Activated CD8-positive, alpha-beta memory T cell treated with anti-CD3 and anti-CD28 coated beads, Interleukin-2, amount 50 U/mL, for 24 hours (primary cell): Measurements from ENCODE around the gene ECM1.

Experiments used
- DNase-seq: peaks from one replicate; pipeline ENCODE4 v3.0.0-alpha.2; 2020; ENCODE audit errors: extremely low read depth

ECM1 gene

DNA sequence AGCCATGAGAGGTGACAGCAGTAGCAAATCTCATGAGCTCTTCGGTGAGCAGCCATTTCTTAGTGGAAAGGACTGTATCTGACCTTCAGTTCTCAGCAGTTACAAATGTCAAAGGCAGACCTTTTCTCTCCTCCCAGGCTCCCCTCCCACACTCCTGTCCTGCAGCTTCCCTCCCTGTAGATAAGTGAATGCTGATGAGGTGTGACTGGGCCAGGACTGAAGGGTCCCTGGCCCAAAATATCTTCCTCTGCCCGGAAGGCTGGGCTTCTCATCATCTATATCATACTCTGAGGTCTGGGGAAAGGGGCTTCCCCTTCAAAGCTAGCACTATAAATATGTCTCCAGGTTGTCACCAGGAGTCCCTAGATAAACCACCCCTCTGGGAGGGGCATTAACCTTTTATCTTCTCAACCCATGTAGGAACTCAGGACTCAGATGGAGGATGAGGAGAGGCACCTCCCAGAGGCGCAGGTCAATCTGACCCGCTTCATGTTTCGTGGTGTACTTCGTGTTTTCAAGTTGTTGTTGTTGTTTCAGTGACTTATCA is 37.6 kb downstream of the ECM1 start:
- DNase-seq = no peak

GRCh38 chr1:150546294-150546937 is 38.5 kb downstream of the ECM1 start:
- no peak for DNase-seq

DNA sequence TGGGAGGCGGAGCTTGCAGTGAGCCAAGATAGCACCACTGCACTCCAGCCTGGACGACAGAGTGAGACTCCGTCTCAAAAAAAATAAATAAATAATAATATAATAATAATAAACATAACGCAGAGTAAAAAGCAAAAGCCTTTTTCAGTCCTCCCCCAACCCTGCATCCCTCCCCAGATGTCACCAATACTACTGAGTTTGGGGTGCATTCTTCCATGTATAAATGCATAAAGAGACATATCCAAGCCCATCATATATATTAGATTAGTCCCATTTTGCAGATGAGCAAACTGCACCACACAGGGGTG is 40.4 kb downstream of the ECM1 start:
- no peak for DNase-seq

GRCh38 chr1:150548632-150549495 is 41.0 kb downstream of the ECM1 start, which contains the start of gene ADAMTSL4:
ADAMTSL4 (plus strand) TSS chr1:150549408; CDS start chr1:150552289, 2,881 bp downstream.
- no peak for DNase-seq

DNA sequence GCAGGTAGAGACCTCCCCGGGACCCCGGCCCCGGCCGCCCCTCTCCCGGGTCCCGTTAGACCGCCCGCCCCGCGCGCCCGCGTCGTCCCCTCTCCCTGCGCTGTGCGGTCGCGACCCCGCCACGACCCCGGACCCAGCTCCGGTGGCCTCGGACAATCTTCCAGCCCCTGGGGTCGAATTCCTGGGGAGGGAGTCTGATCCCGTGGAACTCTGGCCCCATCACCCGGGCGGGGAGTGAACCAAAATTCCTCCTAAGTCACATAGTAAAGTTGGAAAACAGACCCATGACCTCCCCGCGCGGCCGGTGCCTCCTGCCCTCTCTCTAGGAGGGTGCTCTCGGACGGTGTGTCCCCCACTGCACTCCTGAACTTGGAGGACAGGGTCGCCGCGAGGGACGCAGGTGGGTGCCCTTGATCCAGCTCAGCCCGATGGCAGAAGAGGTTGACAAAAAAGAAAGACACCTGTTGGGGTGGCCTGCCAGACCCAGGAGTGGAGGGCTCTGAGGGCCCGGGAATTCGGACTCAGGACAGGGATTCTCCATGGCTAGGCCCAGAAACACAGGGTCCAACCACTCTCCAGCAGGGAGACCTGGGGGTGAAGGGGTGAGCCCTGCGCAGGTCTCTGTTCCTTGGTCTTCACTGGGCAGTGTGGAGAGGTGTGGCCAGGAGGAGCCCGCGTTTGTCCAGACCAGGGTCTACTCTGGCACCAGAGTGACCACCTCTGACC is 41.8 kb downstream of the ECM1 start:
- DNase-seq = no peak

- DNase-seq = no peak
Measured at GRCh38 chr1:150550222-150551050, 42.5 kb downstream of the ECM1 start.

GRCh38 chr1:150551051-150551783 is 43.3 kb downstream of the ECM1 start:
- DNase-seq = no peak

DNA sequence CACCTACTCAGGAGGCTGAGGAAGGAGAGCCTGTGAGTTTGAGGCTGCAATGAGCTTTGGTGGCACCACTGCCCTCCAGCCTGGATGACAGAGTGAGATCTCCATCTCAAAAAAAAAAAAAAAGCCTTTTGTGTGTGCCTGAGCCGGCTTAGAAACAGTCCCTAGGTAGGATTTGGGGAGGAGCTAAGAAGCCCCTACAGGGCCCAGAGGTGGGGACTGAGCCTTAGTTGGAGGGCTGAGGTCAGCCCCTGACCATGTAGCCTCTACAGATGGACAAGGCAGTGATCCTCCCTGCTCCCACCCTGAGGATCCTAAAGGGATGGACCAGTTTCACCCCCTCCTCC is 43.8 kb downstream of the ECM1 start:
- DNase-seq = no peak

- DNase-seq = no peak
Measured at GRCh38 chr1:150552128-150552910, 44.4 kb downstream of the ECM1 start.

GRCh38 chr1:150552911-150553289 is 45.0 kb downstream of the ECM1 start:
- DNase-seq = no peak

DNA sequence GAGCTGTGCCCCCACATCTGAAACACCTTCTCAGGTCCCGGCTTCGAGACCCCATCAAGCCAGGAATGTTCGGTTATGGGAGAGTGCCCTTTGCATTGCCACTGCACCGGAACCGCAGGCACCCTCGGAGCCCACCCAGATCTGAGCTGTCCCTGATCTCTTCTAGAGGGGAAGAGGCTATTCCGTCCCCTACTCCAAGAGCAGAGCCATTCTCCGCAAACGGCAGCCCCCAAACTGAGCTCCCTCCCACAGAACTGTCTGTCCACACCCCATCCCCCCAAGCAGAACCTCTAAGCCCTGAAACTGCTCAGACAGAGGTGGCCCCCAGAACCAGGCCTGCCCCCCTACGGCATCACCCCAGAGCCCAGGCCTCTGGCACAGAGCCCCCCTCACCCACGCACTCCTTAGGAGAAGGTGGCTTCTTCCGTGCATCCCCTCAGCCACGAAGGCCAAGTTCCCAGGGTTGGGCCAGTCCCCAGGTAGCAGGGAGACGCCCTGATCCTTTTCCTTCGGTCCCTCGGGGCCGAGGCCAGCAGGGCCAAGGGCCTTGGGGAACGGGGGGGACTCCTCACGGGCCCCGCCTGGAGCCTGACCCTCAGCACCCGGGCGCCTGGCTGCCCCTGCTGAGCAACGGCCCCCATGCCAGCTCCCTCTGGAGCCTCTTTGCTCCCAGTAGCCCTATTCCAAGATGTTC is 45.6 kb downstream of the ECM1 start:
- DNase-seq = no peak

DNA sequence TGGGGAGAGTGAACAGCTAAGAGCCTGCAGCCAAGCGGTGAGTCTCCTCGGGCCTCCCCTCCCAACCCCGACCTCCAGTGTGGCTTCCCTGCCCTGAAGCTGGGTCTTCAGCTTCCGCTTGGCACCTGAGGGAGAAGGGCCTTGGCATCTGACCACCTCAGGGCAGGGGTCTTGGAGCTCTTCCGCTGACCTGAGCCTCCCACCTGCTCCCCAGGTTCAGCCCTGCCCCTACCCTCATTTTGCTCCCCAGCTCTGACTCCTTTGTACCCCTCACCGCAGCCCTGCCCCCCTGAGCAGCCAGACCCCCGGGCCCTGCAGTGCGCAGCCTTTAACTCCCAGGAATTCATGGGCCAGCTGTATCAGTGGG is 46.2 kb downstream of the ECM1 start:
- DNase-seq = no peak

DNA sequence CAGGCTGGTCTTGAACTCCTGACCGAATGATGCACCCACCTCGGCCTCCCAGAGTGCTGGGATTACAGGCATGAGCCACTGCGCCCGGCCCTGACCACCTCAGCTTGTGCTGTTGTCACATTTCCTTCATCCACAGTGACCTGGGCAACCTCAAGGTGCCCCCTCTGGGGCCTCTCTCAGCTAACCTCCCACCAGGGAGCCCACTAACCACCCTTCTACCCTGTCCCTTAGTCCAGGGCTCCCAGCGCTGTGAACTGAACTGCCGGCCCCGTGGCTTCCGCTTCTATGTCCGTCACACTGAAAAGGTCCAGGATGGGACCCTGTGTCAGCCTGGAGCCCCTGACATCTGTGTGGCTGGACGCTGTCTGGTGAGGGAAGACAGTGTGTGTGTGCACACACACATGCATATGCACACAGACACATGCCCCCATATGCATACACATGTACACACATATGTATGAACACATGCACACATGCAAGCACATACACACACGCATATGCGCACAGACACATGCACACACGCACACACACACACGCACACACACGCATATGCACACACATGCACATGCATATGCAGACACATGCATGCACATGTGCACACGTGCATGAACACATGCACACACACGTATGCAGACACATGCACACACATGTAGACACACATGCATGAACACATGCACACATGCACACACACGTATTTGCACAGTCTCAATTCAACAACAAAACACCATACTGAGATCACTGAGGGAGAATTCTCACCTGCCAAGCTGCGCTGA is 47.5 kb downstream of the ECM1 start:
- DNase-seq = no peak

- no peak for DNase-seq
Measured at GRCh38 chr1:150555971-150556865, 48.3 kb downstream of the ECM1 start.

- DNase-seq = no peak
Measured at GRCh38 chr1:150557065-150557600, 49.2 kb downstream of the ECM1 start.

- no peak for DNase-seq
Measured at GRCh38 chr1:150557813-150558212, 49.9 kb downstream of the ECM1 start.

- no peak for DNase-seq
Measured at GRCh38 chr1:150558303-150558704, 50.4 kb downstream of the ECM1 start.
